GOT3 (cell line): ENCODE data around the gene LILRB1.
"Not testable (repeated sequence)": the region's sequence is repeated elsewhere in the genome, so short reads cannot be mapped to it uniquely, and the experiment has no call there.

Source experiments
- DNase-seq: peaks from one replicate; lab custom pipeline; 2025; ENCODE audit warnings: mixed read lengths; lab: John Stamatoyannopoulos, UW

Gene LILRB1

GRCh38 chr19:54630262-54630661 lies at the start of gene LILRB1:
LILRB1 (plus strand) TSS chr19:54630484; CDS start chr19:54631074, 590 bp downstream.
- DNase-seq = not testable (repeated sequence)

GRCh38 chr19:54586397-54586796 lies 43.9 kb upstream of the LILRB1 start:
- DNase-seq = no peak

- DNase-seq = no peak
These were observed 43.3 kb upstream of the LILRB1 start for GRCh38 chr19:54587026-54587425.

- not testable (repeated sequence) for DNase-seq
These were observed 36.8 kb upstream of the LILRB1 start, which contains the start of gene LILRA1 for GRCh38 chr19:54593445-54593844. LILRA1 (plus strand) TSS chr19:54593632; CDS start chr19:54594245, 613 bp downstream.

GRCh38 chr19:54593931-54594626 lies 36.2 kb upstream of the LILRB1 start:
- not testable (repeated sequence) for DNase-seq

GRCh38 chr19:54594737-54595136 lies 35.5 kb upstream of the LILRB1 start:
- no peak for DNase-seq

GRCh38 chr19:54595680-54596436 lies 34.4 kb upstream of the LILRB1 start:
- DNase-seq = not testable (repeated sequence)

GRCh38 chr19:54600212-54600611 lies 30.1 kb upstream of the LILRB1 start:
- DNase-seq = no peak

- DNase-seq = no peak
These were observed 24.1 kb upstream of the LILRB1 start for GRCh38 chr19:54606230-54606629.

GRCh38 chr19:54606891-54607784 lies 23.1 kb upstream of the LILRB1 start:
- DNase-seq = no peak

- DNase-seq = no peak
These were observed 22.5 kb upstream of the LILRB1 start for GRCh38 chr19:54607785-54608150.

GRCh38 chr19:54608205-54608604 lies 22.1 kb upstream of the LILRB1 start:
- no peak for DNase-seq

GRCh38 chr19:54608792-54609191 lies 21.5 kb upstream of the LILRB1 start:
- DNase-seq = no peak

GRCh38 chr19:54609356-54609791 lies 20.9 kb upstream of the LILRB1 start:
- DNase-seq = no peak

GRCh38 chr19:54612428-54612827 lies 17.9 kb upstream of the LILRB1 start:
- no peak for DNase-seq

GRCh38 chr19:54614726-54615125 lies 15.6 kb upstream of the LILRB1 start:
- no peak for DNase-seq

GRCh38 chr19:54616057-54616456 lies 14.2 kb upstream of the LILRB1 start:
- no peak for DNase-seq

GRCh38 chr19:54616821-54617560 lies 13.3 kb upstream of the LILRB1 start:
- DNase-seq = no peak

GRCh38 chr19:54620464-54620863 lies 9.8 kb upstream of the LILRB1 start:
- DNase-seq = no peak

GRCh38 chr19:54622431-54622830 lies 7.9 kb upstream of the LILRB1 start:
- DNase-seq = no peak

- DNase-seq = not testable (repeated sequence)
These were observed 6.0 kb upstream of the LILRB1 start for GRCh38 chr19:54624234-54624633.
